HG02571 (cell line): ENCODE data around the gene MOGAT3.

Source experiments
- ATAC-seq: cut with Tn5 transposase; IDR thresholded peaks from one replicate; pipeline ENCODE4 v1.9.1; 2021; ENCODE audit warnings: mild to moderate bottlenecking, moderate library complexity; ENCODE audit not compliant: unreplicated experiment

MOGAT3 gene

GRCh38 chr7:101162551-101163278, 38.1 kb downstream of the MOGAT3 start:
- ATAC-seq = no peak

- ATAC-seq = no peak
Measured at GRCh38 chr7:101161692-101162471, 39.0 kb downstream of the MOGAT3 start.

- ATAC-seq = no peak
Measured at GRCh38 chr7:101160910-101161309, 39.9 kb downstream of the MOGAT3 start.

GRCh38 chr7:101159696-101160674, 40.9 kb downstream of the MOGAT3 start:
- no peak for ATAC-seq

- ATAC-seq = no peak
Measured at GRCh38 chr7:101156866-101157589, 43.8 kb downstream of the MOGAT3 start.

GRCh38 chr7:101156277-101156676, 44.6 kb downstream of the MOGAT3 start:
- no peak for ATAC-seq

- no peak for ATAC-seq
Measured at GRCh38 chr7:101155303-101155702, 45.5 kb downstream of the MOGAT3 start.

GRCh38 chr7:101154693-101155102, 46.1 kb downstream of the MOGAT3 start:
- ATAC-seq = peak; percentile 14

- ATAC-seq = peak; percentile 68
Measured at GRCh38 chr7:101153969-101154692, 46.7 kb downstream of the MOGAT3 start, which contains the start of gene AP1S1. AP1S1 (plus strand) TSS chr7:101154476; CDS start chr7:101154515, 39 bp downstream.

- ATAC-seq = no peak
Measured at GRCh38 chr7:101151908-101152651, 48.8 kb downstream of the MOGAT3 start.
